Measurements from ENCODE around the gene MASP2.

The MASP2 gene

DNA sequence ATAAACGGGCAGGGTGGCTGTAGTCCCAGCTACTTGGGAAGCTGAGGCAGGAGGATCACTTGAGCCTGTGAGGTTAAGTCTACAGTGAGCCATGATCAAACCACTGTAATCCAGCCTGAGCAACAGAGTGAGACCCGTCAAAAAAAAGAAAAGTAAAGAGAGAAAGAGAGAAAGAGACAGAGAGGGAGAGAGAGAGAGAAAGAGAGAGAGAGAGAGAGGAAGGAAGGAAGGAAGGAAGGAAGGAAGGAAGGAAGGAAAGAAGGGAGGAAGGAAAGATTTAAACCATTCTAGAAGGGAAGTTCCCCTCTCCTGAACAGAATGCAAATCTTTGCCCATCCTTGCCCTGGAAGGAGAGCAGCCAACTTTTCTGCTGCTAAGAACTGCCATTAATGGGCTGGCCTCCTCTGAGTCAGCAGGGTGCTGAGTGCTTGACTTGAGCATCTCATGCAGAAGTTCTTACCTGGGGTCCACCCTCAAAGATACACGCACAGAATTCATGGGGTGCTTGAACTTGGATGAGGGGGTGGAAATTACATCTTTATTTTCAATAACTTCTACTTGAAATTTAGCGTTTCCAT is 59.1 kb downstream of the MASP2 start:
- DNase-seq, result no peak

DNA sequence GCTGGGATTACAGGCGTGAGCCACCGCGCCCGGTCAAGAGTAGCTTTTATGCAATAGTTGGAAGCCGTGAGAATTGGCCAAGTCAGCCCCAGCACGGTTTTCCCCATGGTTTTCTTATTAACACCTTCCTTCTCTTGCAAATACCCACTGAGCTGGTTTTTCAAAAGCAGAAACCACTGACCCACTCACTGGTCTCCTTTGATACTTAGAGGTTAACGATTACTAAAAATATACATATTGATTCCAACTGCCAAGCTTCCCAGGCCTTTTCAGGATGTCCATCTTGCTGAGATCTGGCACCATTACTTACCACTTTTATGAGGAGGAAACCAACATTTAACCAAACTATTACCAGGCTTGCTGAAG is 60.5 kb downstream of the MASP2 start:
- no peak for DNase-seq

DNA sequence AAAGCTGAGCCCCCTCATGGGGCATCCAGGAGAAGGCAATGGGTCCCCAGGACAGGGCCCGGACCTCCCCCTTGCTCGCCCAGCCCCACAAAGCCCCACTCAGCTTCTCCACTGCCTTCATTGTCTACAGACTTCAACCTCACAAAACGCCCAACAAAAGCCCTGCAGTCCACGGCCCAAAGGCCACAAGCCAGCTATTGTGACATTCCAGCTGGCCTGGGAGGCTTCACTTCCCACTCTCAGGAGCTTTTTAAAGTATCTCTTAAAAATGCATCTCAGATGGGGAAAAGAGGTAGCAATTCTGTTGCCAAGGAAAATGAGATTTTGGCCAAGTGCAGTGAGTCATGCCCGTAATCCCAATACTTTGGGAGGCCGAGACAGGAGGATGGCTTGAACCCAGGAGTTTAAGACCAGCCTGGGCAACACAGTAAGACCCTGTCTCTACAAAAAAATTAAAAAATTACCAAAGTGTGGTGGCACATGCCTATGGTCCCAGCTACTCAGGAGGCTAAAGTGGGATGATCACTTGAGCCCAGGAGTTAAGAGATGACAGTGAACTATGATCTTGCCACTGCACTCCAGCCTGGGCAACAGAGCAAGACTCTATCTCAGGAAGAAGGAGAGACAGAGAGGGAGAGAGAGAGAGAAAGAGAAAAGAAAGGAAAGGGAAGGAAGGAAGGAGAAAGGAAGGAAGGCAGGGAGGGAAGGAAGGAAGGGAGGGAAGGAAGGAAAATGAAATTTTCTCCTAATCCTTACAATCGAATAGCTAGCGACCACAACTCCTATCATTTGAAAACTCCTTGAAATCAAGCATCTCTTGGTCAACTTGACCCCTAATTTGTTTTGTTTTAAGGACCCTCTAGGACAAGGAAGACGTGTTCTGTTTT is 66.0 kb downstream of the MASP2 start:
- no peak for DNase-seq

DNA sequence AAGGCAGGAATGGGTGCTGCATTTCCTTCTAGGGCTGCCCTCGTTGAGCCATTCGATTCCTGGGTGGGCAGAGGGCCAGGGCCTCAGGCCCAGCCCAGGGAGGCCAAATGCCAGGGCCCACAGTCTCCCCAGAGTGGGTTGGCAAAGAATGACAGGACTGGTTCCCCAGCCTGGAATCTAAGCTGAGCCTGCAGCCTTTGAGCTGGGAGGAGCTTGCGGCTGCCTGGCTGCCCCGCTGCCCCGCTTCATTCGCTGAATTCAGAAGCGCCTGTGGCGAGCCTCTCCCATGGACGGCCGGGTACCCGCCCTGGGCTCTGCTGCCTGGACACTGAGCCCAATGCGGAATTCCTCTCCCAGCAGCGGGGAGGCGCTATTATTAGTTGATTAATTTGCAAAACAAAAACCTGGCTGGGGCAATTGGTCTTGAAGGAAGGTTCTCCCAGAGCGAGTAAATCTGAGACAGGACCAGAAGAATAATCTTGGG is 66.9 kb downstream of the MASP2 start:
- no peak for DNase-seq

DNA sequence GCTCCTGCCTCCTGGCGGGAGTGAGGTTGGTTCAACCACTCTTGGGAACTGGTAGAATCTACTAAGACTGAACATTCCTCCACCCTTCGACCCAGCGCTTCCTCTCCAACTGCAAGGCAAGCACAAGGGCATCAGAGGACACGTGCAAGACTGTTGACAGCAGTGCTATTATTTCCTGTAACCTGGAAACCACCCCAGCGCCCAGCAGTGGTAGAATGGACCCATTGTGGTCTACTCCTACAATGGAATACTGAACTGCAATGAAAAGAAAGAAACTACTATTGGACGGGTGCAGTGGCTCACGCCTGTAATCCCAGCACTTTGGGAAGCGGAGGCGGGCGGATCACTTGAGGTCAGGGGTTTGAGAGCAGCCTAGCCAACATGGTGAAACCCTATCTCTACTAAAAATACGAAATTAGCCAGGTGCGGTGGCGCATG is 67.5 kb downstream of the MASP2 start:
- no peak for DNase-seq

DNA sequence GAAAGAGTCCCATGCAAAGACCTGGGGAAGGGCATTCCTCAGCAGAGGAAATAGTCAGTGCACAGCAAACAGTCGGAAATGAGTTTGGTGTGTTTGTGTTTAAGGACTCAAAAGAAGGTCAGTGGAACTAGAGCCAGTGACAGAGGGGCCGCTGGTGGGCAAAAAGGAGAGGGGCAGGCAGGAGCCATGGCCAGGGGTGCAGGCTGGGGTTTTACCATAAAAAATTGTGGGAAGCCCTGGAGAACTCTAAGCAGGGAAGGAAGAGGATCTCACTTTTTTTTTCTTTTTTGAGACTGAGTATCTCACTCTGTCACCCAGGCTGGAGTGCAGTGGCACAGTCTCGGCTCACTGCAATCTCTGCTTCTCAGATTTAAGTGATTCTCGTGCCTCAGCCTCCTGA is 68.3 kb downstream of the MASP2 start:
- no peak for DNase-seq

Measured in activated CD4-positive, alpha-beta T cell treated with anti-CD3 and anti-CD28 coated beads for 48 hours (primary cell).